Heart right ventricle (tissue), 16 donors: ENCODE data around the gene MYH14. TPM values are rescaled to one million over a fixed set of nuclear protein-coding genes. Genes with fewer than 3 reads are reported as not detected.

Experiments
- ATAC-seq, 8 donors: fragments of 200-7000 bp; cut with Tn5 transposase; one replicate each; pipeline ENCODE4 v1.9.1; 2020; ENCODE audit warnings: mild to moderate bottlenecking in 8 of 8, moderate library complexity in 8 of 8, moderate number of reproducible peaks in 1 of 8
- DNase-seq, 2 donors: peaks; one replicate each; pipeline ENCODE4 v3.0.0-alpha.2; 2020
- H3K27ac ChIP-seq, 10 donors: fragments of 200-600 bp; sonication (generic) in 2 of 10; one replicate each; pipeline versions ENCODE4 v1.5.0 to v1.8.0; 2020 to 2022; ENCODE audit warnings: mild to moderate bottlenecking in 3 of 10
- H3K27me3 ChIP-seq, 7 donors: fragments of 200-600 bp; one replicate each; pipeline ENCODE4 v1.8.0; 2021 to 2022; ENCODE audit warnings: mild to moderate bottlenecking in 2 of 7
- H3K36me3 ChIP-seq, 9 donors: fragments of 200-600 bp; sonication (generic) in 1 of 9; one replicate each; pipeline versions ENCODE4 v1.5.0 to v1.8.0; 2020 to 2022; ENCODE audit warnings: mild to moderate bottlenecking in 2 of 9
- H3K4me1 ChIP-seq, 9 donors: fragments of 200-600 bp; sonication (generic) in 1 of 9; one replicate each; pipeline versions ENCODE4 v1.5.0 to v1.8.0; 2020 to 2022; ENCODE audit warnings: mild to moderate bottlenecking in 4 of 9
- H3K4me3 ChIP-seq, 10 donors: fragments of 200-600 bp; sonication (generic) in 2 of 10; one replicate each; pipeline versions ENCODE4 v1.5.0 to v1.8.0; 2020 to 2022; ENCODE audit warnings: mild to moderate bottlenecking in 7 of 10, moderate library complexity in 2 of 10
- H3K9me3 ChIP-seq, 11 donors: fragments of 200-600 bp in 10 of 11; sonication (generic) in 2 of 11; one replicate each; pipeline versions ENCODE4 v1.5.0 to v1.8.0; 2013 to 2022; ENCODE audit warnings: mild to moderate bottlenecking in 2 of 11, control low read depth in 1 of 11, moderate library complexity in 1 of 11
- WGBS, 2 donors: extraction: QIAGEN DNeasy Blood & Tissue Kit; methylation state at CpG; one replicate each; pipeline ENCODE4 v1.1.7; 2013; ENCODE audit warnings: inconsistent platforms in 1 of 2; 5-methylcytosine and 5-hydroxymethylcytosine counted together
- intact Hi-C, 10 donors: fragments of 100-400 bp; cut with DNase I; formaldehyde crosslinking; loops; one replicate each; pipeline versions ENCODE4 v1.11.1 to v1.14.2; 2022
- polyA plus RNA-seq, 2 donors: library from polyadenylated mRNA; stranded (reverse); fragments of 200-250 nt; gene quantifications; one replicate each; pipeline ENCODE4 v1.2.3, GENCODE V29; 2013
- total RNA-seq, 10 donors: library from RNA; stranded (reverse); fragmentation: NEBNext Ultra II Directional in 3 of 10; extraction: Animal tissue kit (Norgen Biotek cat#: 25700) in 3 of 10; gene quantifications; one replicate each; pipeline versions ENCODE4 v1.2.1 to v1.2.4, GENCODE V29; 2021 to 2023
- TF ChIP-seq, protein P1 (sequence below), 9 donors: fragments of 200-600 bp; sonication (generic) in 2 of 9; IDR thresholded peaks; one replicate each; pipeline versions ENCODE4 v1.5.0 to v1.8.0; 2021 to 2022; ENCODE audit warnings: antibody characterized with exemption in 9 of 9, mild to moderate bottlenecking in 5 of 9, moderate library complexity in 1 of 9
- donor health status: Arrhythmogenic right ventricular cardiomyopathy.
- donor health status: ischemic (EF 13 %, LVEDD 7.1; RV severe dilation, severe dysfunction).
- donor health status: healthy with polysubstance abuse.
- donor health status: DM: no; HTN: yes; CAD: no.
- donor health status: DM: no; HTN: no; CAD: no.
- donor health status: ischemic (EF 25% LVEDD 6.9; RV normal size, moderate dysfunction).
- donor health status: ischemic (EF 25% LVEDD 5.7; RV mildly dilated, moderate dysfunction).
- donor health status: healthy.
- donor health status: DM: yes; HTN: yes; CAD: no.
- donor health status: Ischemic cardiomyopathy.
- donor health status: ischemic (EF 35%, LVEDD 5.7; RV mildly dilated, moderate dysfunction).
- donor health status: nonischemic (EF 11% LVEDD 7.7; RV severe dilation, severe dysfunction).
- donor health status: DM: yes; HTN: yes; CAD: no.
- donor health status: PGD.
- donor health status: ischemic (EF 29% LVEDD 5.4; RV normal size, mild dysfunction).
- donor health status: nonischemic (EF 23%, LVEDD 6.1; RV moderate dilation, normal function).

MYH14 gene
- total and polyA plus RNA-seq, 12 donors, result 29.3 to 149 (median 102) TPM

DNA sequence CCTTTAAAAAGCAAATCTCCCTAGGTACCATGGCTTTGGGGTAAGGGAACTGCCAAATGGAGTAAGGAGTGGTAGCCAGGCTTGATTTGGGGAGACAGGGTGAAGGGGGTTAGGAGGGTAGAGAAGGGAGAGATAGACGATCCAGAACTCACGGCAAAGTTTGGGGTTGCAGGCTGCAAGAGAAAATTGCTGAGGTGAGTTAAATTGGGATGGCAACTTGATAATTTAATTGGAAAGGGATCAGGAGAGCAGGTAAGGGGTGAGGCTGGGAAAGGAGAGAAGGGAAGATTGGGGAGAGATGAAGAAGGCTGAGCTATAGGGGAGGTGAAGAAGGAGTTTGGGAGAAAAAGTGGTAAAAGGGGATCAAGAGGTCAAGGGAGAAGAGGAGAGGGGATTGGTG lies 44.3 kb upstream of the MYH14 start:
- WGBS, 2 donors, result 91% methylated on average over 2 of the region's 2 CpGs
- peaks cover 0 to 22% (median 10%) of the 10 kb centered on the region in 7 donors for H3K27me3 ChIP-seq
- no peak overlapping the region for H3K4me3 ChIP-seq
- TF ChIP-seq, protein P1, sequence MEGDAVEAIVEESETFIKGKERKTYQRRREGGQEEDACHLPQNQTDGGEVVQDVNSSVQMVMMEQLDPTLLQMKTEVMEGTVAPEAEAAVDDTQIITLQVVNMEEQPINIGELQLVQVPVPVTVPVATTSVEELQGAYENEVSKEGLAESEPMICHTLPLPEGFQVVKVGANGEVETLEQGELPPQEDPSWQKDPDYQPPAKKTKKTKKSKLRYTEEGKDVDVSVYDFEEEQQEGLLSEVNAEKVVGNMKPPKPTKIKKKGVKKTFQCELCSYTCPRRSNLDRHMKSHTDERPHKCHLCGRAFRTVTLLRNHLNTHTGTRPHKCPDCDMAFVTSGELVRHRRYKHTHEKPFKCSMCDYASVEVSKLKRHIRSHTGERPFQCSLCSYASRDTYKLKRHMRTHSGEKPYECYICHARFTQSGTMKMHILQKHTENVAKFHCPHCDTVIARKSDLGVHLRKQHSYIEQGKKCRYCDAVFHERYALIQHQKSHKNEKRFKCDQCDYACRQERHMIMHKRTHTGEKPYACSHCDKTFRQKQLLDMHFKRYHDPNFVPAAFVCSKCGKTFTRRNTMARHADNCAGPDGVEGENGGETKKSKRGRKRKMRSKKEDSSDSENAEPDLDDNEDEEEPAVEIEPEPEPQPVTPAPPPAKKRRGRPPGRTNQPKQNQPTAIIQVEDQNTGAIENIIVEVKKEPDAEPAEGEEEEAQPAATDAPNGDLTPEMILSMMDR (IDR thresholded peaks at IDR 0.05), result no peak
- H3K27ac ChIP-seq, result no peak overlapping the region
- intact Hi-C loops, result no loop called here
- no peak for DNase-seq
- H3K36me3 ChIP-seq, result no peaks in the 10 kb centered on the region
- ATAC-seq, result no peak
- H3K9me3 ChIP-seq, result peaks cover 0 to 20% (median 7%) of the 10 kb centered on the region in 11 donors
- H3K4me1 ChIP-seq, result peaks cover 0 to 4% (median 0%) of the 10 kb centered on the region in 9 donors

GRCh38 chr19:50162988-50163387 lies 40.4 kb upstream of the MYH14 start, which contains the start of gene IZUMO2:
IZUMO2 (minus strand) TSS chr19:50163281; CDS start chr19:50163194, 87 bp downstream.
- no peak for ATAC-seq
- Histone ChIP-seq H3K4me3 (no peak within 1 kb of the TSS), H3K27ac (no peak within 1 kb of the TSS), H3K9me3 (peaks cover 0 to 19% (median 7%) of the 10 kb centered on the region in 11 donors), H3K36me3 (no peaks in the 10 kb centered on the region), H3K4me1 (peaks cover 0 to 4% (median 0%) of the 10 kb centered on the region in 9 donors), H3K27me3 (peaks cover 0 to 42% (median 15%) of the 10 kb centered on the region in 7 donors)
- no peak for DNase-seq
- intact Hi-C loops, result no loop called here
- TF ChIP-seq, protein P1 (IDR thresholded peaks at IDR 0.05), result no peak
- 10 to 18% methylated on average over 26 of the region's 26 CpGs for WGBS, 2 donors

- Histone ChIP-seq H3K27me3 (peaks cover 0 to 42% (median 15%) of the 10 kb centered on the region in 7 donors), H3K9me3 (no peaks in the 10 kb centered on the region), H3K27ac (no peak overlapping the region), H3K36me3 (no peaks in the 10 kb centered on the region), H3K4me3 (no peak overlapping the region), H3K4me1 (peaks cover 0 to 4% (median 0%) of the 10 kb centered on the region in 9 donors)
- intact Hi-C loops, result loop anchor here in 1 of 10 donors (5.0 kb wide), 1 partner anchor 160 kb away; the partner anchor contains the start of gene KCNC3
- TF ChIP-seq, protein P1 (IDR thresholded peaks at IDR 0.05), result no peak
- DNase-seq (no peak), ATAC-seq (no peak)
- WGBS, 2 donors, result 33 to 46% methylated on average over 12 of the region's 12 CpGs
These were observed 36.1 kb upstream of the MYH14 start for GRCh38 chr19:50167314-50167721.

DNA sequence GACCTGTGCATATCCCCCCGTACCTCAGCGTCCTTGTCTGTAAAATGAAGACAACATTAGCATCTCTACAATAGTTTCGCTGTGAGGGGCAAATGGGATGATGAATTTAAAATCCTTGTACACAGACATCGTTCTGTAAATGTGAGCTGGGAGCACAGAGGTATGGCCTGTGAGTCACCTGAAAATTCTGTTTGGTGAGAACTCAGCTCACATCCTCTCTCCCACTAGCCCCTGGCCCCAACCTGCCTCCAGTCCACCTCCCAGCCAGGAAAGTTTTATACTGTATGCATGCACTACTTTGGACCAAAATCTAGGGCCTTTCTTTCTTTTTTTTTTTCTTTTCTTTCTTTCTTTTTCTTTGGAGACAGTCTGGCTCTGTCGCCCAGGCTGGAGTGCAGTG lies 31.7 kb upstream of the MYH14 start:
- TF ChIP-seq, protein P1 (IDR thresholded peaks at IDR 0.05), result no peak
- 82 to 86% methylated on average over 5 of the region's 5 CpGs for WGBS, 2 donors
- Histone ChIP-seq H3K4me1 (no peaks in the 10 kb centered on the region), H3K36me3 (no peaks in the 10 kb centered on the region), H3K4me3 (no peak overlapping the region), H3K27me3 (peaks cover 0 to 12% (median 0%) of the 10 kb centered on the region in 7 donors), H3K27ac (no peak overlapping the region), H3K9me3 (peaks cover 0 to 7% (median 0%) of the 10 kb centered on the region in 11 donors)
- no peak for ATAC-seq
- no peak for DNase-seq
- intact Hi-C loops, result no loop called here
